ENCODE data around the gene ACVRL1.

The ACVRL1 gene

GRCh38 chr12:51866324-51866723 is 41.0 kb upstream of the ACVRL1 start:
- Histone ChIP-seq H3K14ac (ENCODE audit: low read length) (no peak overlapping the region), H2AK5ac (ENCODE audit: low read depth, low read length) (no peak overlapping the region), H2AFZ (ENCODE audit: low read length) (peak overlapping the region; percentile 89), H3K4ac (ENCODE audit: low read length) (no peak overlapping the region), H3K18ac (ENCODE audit: low read length) (no peak overlapping the region), H3K27ac (replicated peaks; ENCODE audit: low read length) (no peak overlapping the region), H2BK15ac (ENCODE audit: low read length) (no peak overlapping the region), H3K36me3 (replicated peaks in 1 of 2; ENCODE audit: control insufficient read depth in 2 of 2, insufficient read depth in 2 of 2, low read length in 2 of 2) (no peaks in the 10 kb centered on the region), H4K8ac (ENCODE audit: low read depth, low read length) (no peak overlapping the region), H3K4me2 (ENCODE audit: insufficient read depth, low read length, poor library complexity, severe bottlenecking) (no peak overlapping the region), H3K23ac (ENCODE audit: low read depth, low read length, poor library complexity) (no peak overlapping the region), H2BK12ac (ENCODE audit: low read length) (no peak overlapping the region), H3K9me3 (replicated peaks in 1 of 2; ENCODE audit: control insufficient read depth in 2 of 2, insufficient read depth in 1 of 2, low read depth in 1 of 2, low read length in 2 of 2) (peaks cover 0 to 2% of the 10 kb centered on the region in 2 donors), H2BK120ac (ENCODE audit: low read depth, low read length) (no peak overlapping the region), H3K27me3 (ENCODE audit: control insufficient read depth in 3 of 3, insufficient read depth in 3 of 3, low read depth in 1 of 3, low read length in 3 of 3) (peaks cover 0 to 43% (median 0%) of the 10 kb centered on the region in 3 experiments), H4K91ac (ENCODE audit: low read depth, low read length, poor library complexity) (no peak overlapping the region), H3K4me3 (ENCODE audit: low read length in 2 of 2) (no peak overlapping the region), H2BK5ac (ENCODE audit: low read length) (no peak overlapping the region), H3K9ac (ENCODE audit: low read depth, low read length, poor library complexity) (no peak overlapping the region), H3K4me1 (ENCODE audit: control insufficient read depth in 2 of 2, insufficient read depth in 1 of 2, low read depth in 1 of 2, low read length in 2 of 2) (peaks cover 36 to 56% of the 10 kb centered on the region in 2 donors), H3K79me1 (ENCODE audit: low read depth, low read length) (no peaks in the 10 kb centered on the region)
- no peak for DNase-seq (ENCODE audit: low spot score)
- no CpG with 5 or more reads among the region's 4 CpGs for WGBS, 2 donors (ENCODE audit: extremely low coverage in 2 of 2, insufficient read length in 2 of 2, insufficient replicate concordance in 1 of 2)

- Histone ChIP-seq H3K27me3 (ENCODE audit: control insufficient read depth in 3 of 3, insufficient read depth in 3 of 3, low read depth in 1 of 3, low read length in 3 of 3) (peaks cover 0 to 47% (median 0%) of the 10 kb centered on the region in 3 experiments), H2BK5ac (ENCODE audit: low read length) (no peak overlapping the region), H2AFZ (ENCODE audit: low read length) (no peak overlapping the region), H3K18ac (ENCODE audit: low read length) (no peak overlapping the region), H3K36me3 (replicated peaks in 1 of 2; ENCODE audit: control insufficient read depth in 2 of 2, insufficient read depth in 2 of 2, low read length in 2 of 2) (no peaks in the 10 kb centered on the region), H2BK12ac (ENCODE audit: low read length) (no peak overlapping the region), H3K4ac (ENCODE audit: low read length) (no peak overlapping the region), H3K9me3 (replicated peaks in 1 of 2; ENCODE audit: control insufficient read depth in 2 of 2, insufficient read depth in 1 of 2, low read depth in 1 of 2, low read length in 2 of 2) (peaks cover 0 to 2% of the 10 kb centered on the region in 2 donors), H3K4me1 (ENCODE audit: control insufficient read depth in 2 of 2, insufficient read depth in 1 of 2, low read depth in 1 of 2, low read length in 2 of 2) (peaks cover 36 to 60% of the 10 kb centered on the region in 2 donors), H2BK15ac (ENCODE audit: low read length) (no peak overlapping the region), H3K27ac (replicated peaks; ENCODE audit: low read length) (no peak overlapping the region), H2AK5ac (ENCODE audit: low read depth, low read length) (no peak overlapping the region), H2BK120ac (ENCODE audit: low read depth, low read length) (no peak overlapping the region), H4K8ac (ENCODE audit: low read depth, low read length) (no peak overlapping the region), H4K91ac (ENCODE audit: low read depth, low read length, poor library complexity) (no peak overlapping the region), H3K23ac (ENCODE audit: low read depth, low read length, poor library complexity) (no peak overlapping the region), H3K14ac (ENCODE audit: low read length) (no peak overlapping the region), H3K9ac (ENCODE audit: low read depth, low read length, poor library complexity) (no peak overlapping the region), H3K4me3 (ENCODE audit: low read length in 2 of 2) (no peak overlapping the region), H3K4me2 (ENCODE audit: insufficient read depth, low read length, poor library complexity, severe bottlenecking) (no peak overlapping the region), H3K79me1 (ENCODE audit: low read depth, low read length) (no peaks in the 10 kb centered on the region)
- DNase-seq (ENCODE audit: low spot score) = no peak
- WGBS, 2 donors (ENCODE audit: extremely low coverage in 2 of 2, insufficient read length in 2 of 2, insufficient replicate concordance in 1 of 2) = no CpG with 5 or more reads among the region's 8 CpGs
Measured at GRCh38 chr12:51866762-51867161, 40.5 kb upstream of the ACVRL1 start.

- Histone ChIP-seq H3K79me1 (ENCODE audit: low read depth, low read length) (no peaks in the 10 kb centered on the region), H2BK15ac (ENCODE audit: low read length) (no peak overlapping the region), H4K91ac (ENCODE audit: low read depth, low read length, poor library complexity) (no peak overlapping the region), H3K23ac (ENCODE audit: low read depth, low read length, poor library complexity) (no peak overlapping the region), H3K4me1 (ENCODE audit: control insufficient read depth in 2 of 2, insufficient read depth in 1 of 2, low read depth in 1 of 2, low read length in 2 of 2) (peaks cover 34 to 66% of the 10 kb centered on the region in 2 donors), H4K8ac (ENCODE audit: low read depth, low read length) (no peak overlapping the region), H2BK120ac (ENCODE audit: low read depth, low read length) (no peak overlapping the region), H3K27me3 (ENCODE audit: control insufficient read depth in 3 of 3, insufficient read depth in 3 of 3, low read depth in 1 of 3, low read length in 3 of 3) (peaks cover 0 to 42% (median 0%) of the 10 kb centered on the region in 3 experiments), H2BK12ac (ENCODE audit: low read length) (no peak overlapping the region), H3K4me3 (ENCODE audit: low read length in 2 of 2) (no peak overlapping the region), H3K9me3 (replicated peaks in 1 of 2; ENCODE audit: control insufficient read depth in 2 of 2, insufficient read depth in 1 of 2, low read depth in 1 of 2, low read length in 2 of 2) (peaks cover 0 to 2% of the 10 kb centered on the region in 2 donors), H3K9ac (ENCODE audit: low read depth, low read length, poor library complexity) (no peak overlapping the region), H3K18ac (ENCODE audit: low read length) (no peak overlapping the region), H3K14ac (ENCODE audit: low read length) (no peak overlapping the region), H2BK5ac (ENCODE audit: low read length) (no peak overlapping the region), H3K4me2 (ENCODE audit: insufficient read depth, low read length, poor library complexity, severe bottlenecking) (no peak overlapping the region), H3K4ac (ENCODE audit: low read length) (no peak overlapping the region), H3K36me3 (replicated peaks in 1 of 2; ENCODE audit: control insufficient read depth in 2 of 2, insufficient read depth in 2 of 2, low read length in 2 of 2) (no peaks in the 10 kb centered on the region), H2AFZ (ENCODE audit: low read length) (no peak overlapping the region), H2AK5ac (ENCODE audit: low read depth, low read length) (no peak overlapping the region), H3K27ac (replicated peaks; ENCODE audit: low read length) (no peak overlapping the region)
- no peak for DNase-seq (ENCODE audit: low spot score)
Measured at GRCh38 chr12:51867371-51867770, 39.9 kb upstream of the ACVRL1 start.

GRCh38 chr12:51867796-51868428 is 39.4 kb upstream of the ACVRL1 start:
- no peak overlapping the region for H3K9ac ChIP-seq (ENCODE audit: low read depth, low read length, poor library complexity)
- no peaks in the 10 kb centered on the region for H3K36me3 ChIP-seq (replicated peaks in 1 of 2; ENCODE audit: control insufficient read depth in 2 of 2, insufficient read depth in 2 of 2, low read length in 2 of 2)
- no CpG with 5 or more reads among the region's 12 CpGs for WGBS, 2 donors (ENCODE audit: extremely low coverage in 2 of 2, insufficient read length in 2 of 2, insufficient replicate concordance in 1 of 2)
- no peak overlapping the region for H2BK15ac ChIP-seq (ENCODE audit: low read length)
- peaks cover 0 to 42% (median 0%) of the 10 kb centered on the region in 3 experiments for H3K27me3 ChIP-seq (ENCODE audit: control insufficient read depth in 3 of 3, insufficient read depth in 3 of 3, low read depth in 1 of 3, low read length in 3 of 3)
- H2BK12ac ChIP-seq (ENCODE audit: low read length) = no peak overlapping the region
- H4K8ac ChIP-seq (ENCODE audit: low read depth, low read length) = no peak overlapping the region
- H2BK5ac ChIP-seq (ENCODE audit: low read length) = no peak overlapping the region
- peaks cover 0 to 2% of the 10 kb centered on the region in 2 donors for H3K9me3 ChIP-seq (replicated peaks in 1 of 2; ENCODE audit: control insufficient read depth in 2 of 2, insufficient read depth in 1 of 2, low read depth in 1 of 2, low read length in 2 of 2)
- no peak overlapping the region for H3K4me3 ChIP-seq (ENCODE audit: low read length in 2 of 2)
- peaks cover 33 to 65% of the 10 kb centered on the region in 2 donors for H3K4me1 ChIP-seq (ENCODE audit: control insufficient read depth in 2 of 2, insufficient read depth in 1 of 2, low read depth in 1 of 2, low read length in 2 of 2)
- peak overlapping the region; percentile 77 for H2AK5ac ChIP-seq (ENCODE audit: low read depth, low read length)
- H3K18ac ChIP-seq (ENCODE audit: low read length) = peak overlapping the region; percentile 24
- H4K91ac ChIP-seq (ENCODE audit: low read depth, low read length, poor library complexity) = no peak overlapping the region
- no peak for DNase-seq (ENCODE audit: low spot score)
- no peak overlapping the region for H3K14ac ChIP-seq (ENCODE audit: low read length)
- H2AFZ ChIP-seq (ENCODE audit: low read length) = no peak overlapping the region
- no peak overlapping the region for H3K23ac ChIP-seq (ENCODE audit: low read depth, low read length, poor library complexity)
- no peak overlapping the region for H2BK120ac ChIP-seq (ENCODE audit: low read depth, low read length)
- H3K79me1 ChIP-seq (ENCODE audit: low read depth, low read length) = no peaks in the 10 kb centered on the region
- no peak overlapping the region for H3K27ac ChIP-seq (replicated peaks; ENCODE audit: low read length)
- H3K4me2 ChIP-seq (ENCODE audit: insufficient read depth, low read length, poor library complexity, severe bottlenecking) = no peak overlapping the region
- H3K4ac ChIP-seq (ENCODE audit: low read length) = no peak overlapping the region

Measured in neuronal stem cell (in vitro differentiated cells).